GM18520 (cell line): ENCODE results near the gene FBN2.

ENCODE experiments used
- ATAC-seq: cut with Tn5 transposase; IDR thresholded peaks from one replicate; pipeline ENCODE4 v1.9.1; 2021; ENCODE audit not compliant: unreplicated experiment

Gene FBN2

DNA sequence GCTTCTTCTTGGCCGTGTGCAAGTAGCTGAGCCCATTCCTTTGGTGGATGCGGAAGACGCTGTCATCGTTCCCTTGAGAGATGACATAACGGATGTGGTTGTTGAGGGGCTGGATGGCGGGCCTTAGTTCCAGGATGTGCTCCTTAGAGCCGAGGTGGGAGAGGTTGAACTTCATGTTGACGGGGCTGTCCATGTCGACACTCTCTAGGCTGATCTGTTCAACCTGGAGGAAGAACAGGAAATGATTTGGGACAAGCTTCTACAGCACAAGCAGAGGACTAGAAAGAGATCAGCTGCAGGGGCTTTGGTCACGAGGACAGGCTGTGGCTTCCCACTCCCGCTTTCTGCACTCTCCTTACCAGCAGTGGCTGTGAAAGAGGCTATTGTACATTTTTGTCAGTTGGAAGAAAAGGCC is 278.4 kb downstream of the FBN2 start:
- ATAC-seq, result no peak

- no peak for ATAC-seq
Measured at GRCh38 chr5:128258372-128258771, 279.7 kb downstream of the FBN2 start.

GRCh38 chr5:128257076-128257475 is 281.0 kb downstream of the FBN2 start:
- ATAC-seq, result no peak

DNA sequence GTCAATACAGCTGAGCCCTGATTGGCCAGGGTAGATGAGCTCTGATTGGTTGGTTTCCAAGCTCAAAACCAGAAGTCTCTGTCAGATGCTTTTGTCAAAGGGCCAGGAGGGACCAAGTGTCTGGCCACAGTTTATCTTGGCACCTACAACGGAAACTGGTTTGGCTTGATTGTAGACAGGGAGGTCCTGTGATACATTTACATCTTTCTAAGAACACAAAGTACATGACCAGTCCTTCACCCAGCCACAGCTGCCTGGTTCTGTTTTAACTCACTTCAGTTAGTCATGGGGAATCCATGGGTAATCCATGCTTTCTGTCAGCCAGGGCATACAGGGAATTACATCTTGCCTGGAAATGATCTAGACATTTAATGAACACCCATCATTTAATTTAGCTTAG is 283.3 kb downstream of the FBN2 start:
- no peak for ATAC-seq

DNA sequence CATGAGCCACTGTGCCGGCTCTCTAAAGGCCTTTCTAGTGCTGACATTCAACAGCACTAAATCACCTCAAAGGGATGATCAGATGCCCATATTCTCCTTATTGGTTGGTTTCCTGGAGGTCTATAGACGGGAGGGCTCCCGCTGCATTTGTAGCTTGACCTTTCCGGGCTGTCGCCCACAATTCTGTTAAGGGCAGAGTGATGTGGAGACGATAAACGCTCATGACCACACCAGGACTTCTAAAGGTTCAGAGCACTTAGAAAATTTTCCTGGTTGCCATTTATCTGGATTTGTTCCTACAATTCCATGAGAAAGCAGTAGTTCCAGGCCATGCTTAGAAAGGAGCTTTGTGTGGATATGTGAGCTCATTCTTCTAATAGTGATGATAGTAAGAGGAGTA is 284.2 kb downstream of the FBN2 start:
- ATAC-seq, result no peak

DNA sequence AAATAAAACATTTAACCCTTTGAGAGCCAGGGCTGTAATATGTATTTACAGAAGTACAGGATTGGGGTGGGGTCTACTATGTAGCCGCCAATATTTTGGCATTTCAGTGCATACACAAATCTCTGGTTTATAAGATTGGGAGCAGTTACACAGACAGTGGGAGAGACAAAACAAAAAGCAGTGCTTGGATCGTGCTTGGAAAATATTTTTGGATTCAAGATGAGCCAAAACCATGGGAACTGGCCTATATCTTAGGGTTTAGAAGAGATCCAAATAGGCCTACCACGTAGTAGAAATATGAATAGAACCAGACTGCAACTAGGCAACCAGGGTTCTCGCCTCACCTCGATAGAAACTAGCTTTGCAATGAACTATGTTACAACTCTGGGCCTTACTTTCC is 284.9 kb downstream of the FBN2 start:
- no peak for ATAC-seq

- no peak for ATAC-seq
Measured at GRCh38 chr5:128252756-128253155, 285.3 kb downstream of the FBN2 start.

GRCh38 chr5:128252196-128252595 is 285.8 kb downstream of the FBN2 start:
- ATAC-seq, result no peak

DNA sequence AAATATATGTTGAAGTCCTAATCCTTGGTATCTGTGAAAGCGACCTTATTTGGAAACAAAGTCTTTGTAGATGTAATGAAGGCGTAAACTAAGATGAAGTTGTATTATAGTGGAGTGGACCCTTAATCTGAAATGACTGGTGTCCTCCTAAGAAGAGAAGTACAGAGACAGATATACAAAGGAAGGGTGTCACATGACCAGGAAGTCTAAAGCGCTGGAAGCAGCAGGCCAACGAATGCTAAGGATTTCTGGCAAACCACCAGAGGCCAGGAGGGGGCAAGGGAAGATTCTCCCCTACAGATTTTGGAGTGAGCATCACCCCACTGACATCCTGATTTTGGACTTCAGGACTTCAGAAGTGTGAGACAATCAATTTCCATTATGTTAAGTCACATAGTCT is 292.1 kb downstream of the FBN2 start:
- no peak for ATAC-seq

- ATAC-seq, result no peak
Measured at GRCh38 chr5:128243958-128244582, 294.0 kb downstream of the FBN2 start.

DNA sequence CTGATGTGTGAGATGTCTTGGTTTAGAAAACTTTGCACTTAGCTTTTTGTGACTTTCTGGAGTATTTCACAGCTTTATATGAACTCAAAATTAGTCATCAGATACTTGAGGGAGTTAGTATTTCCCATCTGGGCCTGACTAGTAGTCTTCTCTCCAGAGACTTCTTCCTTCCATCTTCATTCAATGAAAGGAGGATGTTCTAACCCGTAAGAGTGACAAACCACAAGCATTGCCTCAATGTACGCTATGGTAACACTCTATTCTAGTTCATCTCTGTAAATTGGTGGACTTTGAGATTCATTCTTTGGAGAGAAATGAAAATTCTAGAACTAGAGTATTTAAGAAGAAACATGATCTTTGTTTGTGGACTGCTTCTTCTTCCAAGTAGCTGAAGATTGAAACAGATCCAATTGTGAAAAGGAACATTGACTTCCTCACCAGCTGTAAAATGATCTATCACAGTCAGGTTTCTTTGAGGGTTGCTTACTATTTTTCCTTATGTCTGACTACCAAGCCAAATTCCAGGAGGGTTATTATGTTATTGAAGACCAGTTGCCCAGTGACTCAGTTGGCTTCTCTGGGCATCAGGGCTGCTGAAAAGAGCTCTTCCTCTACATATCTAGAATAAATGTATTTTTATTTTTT is 296.9 kb downstream of the FBN2 start:
- ATAC-seq, result no peak

GRCh38 chr5:128237546-128237945 is 300.5 kb downstream of the FBN2 start:
- ATAC-seq, result no peak

GRCh38 chr5:128237000-128237399 is 301.0 kb downstream of the FBN2 start:
- ATAC-seq, result no peak

GRCh38 chr5:128236334-128236733 is 301.7 kb downstream of the FBN2 start:
- no peak for ATAC-seq

GRCh38 chr5:128234928-128235641 is 303.0 kb downstream of the FBN2 start:
- no peak for ATAC-seq

GRCh38 chr5:128228521-128228920 is 309.5 kb downstream of the FBN2 start:
- ATAC-seq, result no peak

DNA sequence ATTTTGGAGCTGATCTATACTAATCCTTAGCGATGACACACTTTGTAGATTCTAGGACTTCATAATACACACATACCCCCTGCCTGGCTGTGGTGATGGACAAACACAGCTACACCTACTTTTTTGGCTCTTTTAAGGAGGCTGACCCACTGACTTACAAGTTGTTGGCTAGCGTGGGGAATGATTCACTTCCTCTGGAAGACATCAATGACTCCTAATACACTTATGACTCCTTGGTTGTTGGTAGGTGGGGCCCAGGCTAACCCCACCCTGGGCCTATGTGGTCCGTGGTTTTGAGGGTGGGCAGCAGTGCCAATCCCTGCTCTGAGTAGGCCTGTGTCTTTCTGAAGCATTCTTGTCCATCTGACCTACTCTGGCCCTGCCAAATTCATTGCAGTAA is 310.0 kb downstream of the FBN2 start:
- ATAC-seq, result no peak

GRCh38 chr5:128225245-128226030 is 312.6 kb downstream of the FBN2 start:
- ATAC-seq, result no peak

- ATAC-seq, result no peak
Measured at GRCh38 chr5:128224336-128224735, 313.7 kb downstream of the FBN2 start.

- ATAC-seq, result no peak
Measured at GRCh38 chr5:128220841-128221240, 317.2 kb downstream of the FBN2 start.

DNA sequence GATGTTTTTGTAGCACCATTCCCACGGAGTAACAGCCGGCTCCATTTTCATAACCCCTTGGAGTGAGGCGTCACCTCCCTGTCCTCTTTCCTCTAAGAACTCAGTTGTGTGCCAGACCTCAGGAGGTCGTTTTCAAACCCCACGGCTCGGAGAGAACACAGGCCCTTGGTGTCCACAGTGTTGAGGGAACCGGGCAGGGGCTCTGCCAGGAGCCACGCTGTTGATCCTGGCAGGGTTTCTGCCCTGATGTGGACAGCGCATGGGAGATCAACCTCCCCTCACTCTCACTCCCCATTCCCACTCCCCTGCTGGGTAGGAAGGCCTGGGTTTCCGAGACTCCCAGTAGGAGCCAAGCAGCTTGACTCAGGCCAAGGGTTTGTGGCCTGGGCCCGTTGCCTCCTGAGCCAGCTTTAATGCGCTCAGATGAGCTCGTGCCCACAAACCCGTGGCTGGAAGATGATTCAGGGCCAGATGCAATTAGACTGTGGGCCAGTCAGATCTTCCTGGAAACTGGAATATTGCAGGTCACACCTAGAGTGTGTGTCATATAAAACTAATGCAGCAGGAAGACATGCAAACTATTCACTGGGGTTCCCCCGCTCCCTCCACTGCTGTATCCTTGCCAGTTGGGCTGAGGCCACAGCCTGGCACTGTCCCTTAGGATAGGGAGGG is 321.0 kb downstream of the FBN2 start:
- no peak for ATAC-seq
